ENCODE measurements around the gene NAALADL1.

Gene NAALADL1

DNA sequence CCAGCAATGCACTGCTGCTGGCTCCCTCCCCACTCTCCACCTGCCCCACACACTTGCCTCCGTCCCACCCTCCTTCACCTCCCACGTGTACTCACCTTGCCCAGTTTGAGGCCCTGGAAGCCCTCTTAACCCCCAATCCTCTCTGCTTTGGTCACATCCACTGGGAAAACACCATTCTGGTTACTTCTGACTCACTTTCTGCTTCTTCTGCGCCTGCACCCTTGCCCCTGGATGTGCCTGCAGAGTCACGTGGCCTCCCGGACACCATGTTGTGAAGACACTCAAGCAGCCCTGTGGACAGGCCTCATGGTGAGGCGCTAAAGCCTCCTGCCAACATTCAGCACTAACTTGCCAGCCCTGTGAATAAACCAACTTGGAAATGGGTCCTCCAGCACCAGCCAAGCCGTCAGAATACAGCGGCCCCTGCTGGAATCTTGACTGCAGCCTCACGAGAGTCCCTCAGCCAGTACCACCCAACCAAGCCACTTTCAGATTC, 2.6 kb upstream of the NAALADL1 start:
- in situ Hi-C loops (cut with MboI; ENCODE audit: low pct_unique_long_range_greater_than_20kb, low sequenced_read_pairs, unreplicated experiment) = no loop called here
- no peak for TF ChIP-seq CTCF (IDR thresholded peaks at IDR 0.05; ENCODE audit: extremely low read depth, insufficient read depth, missing control alignments)
- no peak for DNase-seq (ENCODE audit: low spot score)

GRCh38 chr11:65059959-65060824, 1.8 kb upstream of the NAALADL1 start:
- in situ Hi-C loops (cut with MboI; ENCODE audit: low pct_unique_long_range_greater_than_20kb, low sequenced_read_pairs, unreplicated experiment) = no loop called here
- TF ChIP-seq CTCF (IDR thresholded peaks at IDR 0.05; ENCODE audit: extremely low read depth, insufficient read depth, missing control alignments) = no peak
- no peak for DNase-seq (ENCODE audit: low spot score)

- in situ Hi-C loops (cut with MboI; ENCODE audit: low pct_unique_long_range_greater_than_20kb, low sequenced_read_pairs, unreplicated experiment) = no loop called here
- no peak for TF ChIP-seq CTCF (IDR thresholded peaks at IDR 0.05; ENCODE audit: extremely low read depth, insufficient read depth, missing control alignments)
- DNase-seq (ENCODE audit: low spot score) = no peak
These were observed 1.2 kb upstream of the NAALADL1 start for GRCh38 chr11:65059523-65059922.

- in situ Hi-C loops (cut with MboI; ENCODE audit: low pct_unique_long_range_greater_than_20kb, low sequenced_read_pairs, unreplicated experiment) = no loop called here
These were observed 341 bp downstream of the NAALADL1 start for GRCh38 chr11:65058012-65058411.

DNA sequence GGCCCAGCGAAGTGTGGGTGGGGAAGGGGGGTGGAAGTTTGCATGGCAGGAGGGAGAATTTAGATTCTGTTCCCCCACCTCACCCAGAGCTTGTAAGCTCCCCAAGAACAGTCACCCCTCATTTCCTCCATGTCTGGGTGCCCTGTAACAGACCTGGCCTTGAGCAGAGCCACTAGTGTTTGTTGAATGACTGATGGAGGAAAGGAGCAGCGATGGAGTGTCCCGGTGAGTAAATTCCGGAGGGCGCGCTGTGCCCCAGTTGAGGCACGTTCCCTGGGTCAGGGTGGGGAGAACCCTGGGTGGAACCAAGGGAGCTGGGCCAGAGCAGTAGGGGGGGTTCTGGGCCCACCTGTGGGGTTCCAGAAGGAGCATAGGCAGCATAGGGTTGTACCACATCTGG, 827 bp downstream of the NAALADL1 start:
- in situ Hi-C loops (cut with MboI; ENCODE audit: low pct_unique_long_range_greater_than_20kb, low sequenced_read_pairs, unreplicated experiment) = no loop called here
- TF ChIP-seq CTCF (IDR thresholded peaks at IDR 0.05; ENCODE audit: extremely low read depth, insufficient read depth, missing control alignments) = no peak
- no peak for DNase-seq (ENCODE audit: low spot score)

More at GRCh38 chr11:65058012-65058411, 341 bp downstream of the NAALADL1 start:
- DNase-seq (ENCODE audit: low spot score) = no peak
- TF ChIP-seq CTCF (IDR thresholded peaks at IDR 0.05; ENCODE audit: extremely low read depth, insufficient read depth, missing control alignments) = no peak

DNA sequence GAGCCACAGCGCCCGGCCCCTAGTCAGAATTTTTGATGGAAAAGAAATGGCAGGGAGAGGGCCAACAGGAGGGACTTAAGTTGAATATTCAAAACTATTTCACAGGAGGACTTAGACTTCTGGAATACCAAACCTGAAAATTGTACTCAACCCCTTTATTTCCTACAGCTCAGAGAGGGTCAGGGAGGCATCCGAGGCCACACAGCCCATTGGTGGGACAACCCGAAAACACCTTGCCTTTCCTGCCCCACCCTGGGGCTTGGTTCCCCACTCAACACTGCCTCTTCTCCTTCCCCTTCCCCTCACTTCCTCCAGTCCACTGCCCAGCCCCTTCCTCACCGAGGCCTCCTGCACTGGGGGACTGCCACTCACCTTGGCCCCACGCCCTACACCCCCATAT, 1.4 kb downstream of the NAALADL1 start:
- in situ Hi-C loops (cut with MboI; ENCODE audit: low pct_unique_long_range_greater_than_20kb, low sequenced_read_pairs, unreplicated experiment) = no loop called here
- no peak for TF ChIP-seq CTCF (IDR thresholded peaks at IDR 0.05; ENCODE audit: extremely low read depth, insufficient read depth, missing control alignments)
- no peak for DNase-seq (ENCODE audit: low spot score)
